Measurements from ENCODE around the gene ZNF470. TPM values are rescaled to one million over a fixed set of nuclear protein-coding genes. Genes with fewer than 3 reads are reported as not detected.

ZNF470 gene
- 1.8 and 2.2 TPM in 2 replicates for total RNA-seq

DNA sequence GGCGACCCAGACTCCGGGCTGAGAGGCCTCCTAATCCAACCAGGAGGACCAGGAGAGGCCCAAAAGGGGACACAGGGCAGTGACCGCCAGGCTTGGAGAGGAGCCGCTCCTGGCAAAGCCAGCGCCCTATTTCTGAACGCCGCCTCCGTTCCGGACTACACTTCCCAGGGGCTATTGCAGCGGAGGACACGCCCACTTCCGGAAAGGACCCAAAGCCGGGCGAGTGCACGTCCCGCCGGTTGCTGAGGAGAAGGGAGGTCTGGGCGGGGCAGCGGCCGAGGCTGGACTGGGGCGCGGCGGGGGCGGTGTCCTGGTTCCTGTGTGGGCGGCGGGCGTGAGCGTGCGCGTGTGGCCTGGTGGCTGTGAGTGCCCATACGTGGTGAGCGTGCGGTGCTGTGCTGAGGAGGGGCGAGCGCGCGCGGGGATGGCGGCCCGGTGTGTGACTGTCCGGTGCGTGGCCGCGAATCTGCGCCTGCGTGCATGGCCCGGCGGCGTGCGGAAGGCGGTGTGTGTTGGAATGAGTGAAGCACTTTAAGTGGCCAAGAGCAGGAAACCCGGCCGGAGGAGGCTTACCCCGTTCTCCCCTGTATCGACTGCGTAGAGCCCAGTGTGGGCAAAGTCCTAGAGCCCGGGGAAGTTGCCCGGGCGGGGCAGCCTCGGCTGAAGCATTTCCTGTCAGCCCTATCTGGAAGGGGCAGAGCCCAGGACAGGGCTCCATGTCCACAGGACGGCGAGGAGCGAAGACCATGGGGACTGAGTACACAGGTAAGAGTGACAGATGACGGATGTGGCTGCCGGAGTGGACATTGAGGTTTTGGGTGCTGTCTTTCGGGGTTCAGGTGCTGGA is at the start of gene ZNF470:
Gene ZNF470 (plus strand): TSS at position 195 of the 847 bp plus-strand sequence. CDS start 2,844 bp downstream, outside the sequence.

DNA sequence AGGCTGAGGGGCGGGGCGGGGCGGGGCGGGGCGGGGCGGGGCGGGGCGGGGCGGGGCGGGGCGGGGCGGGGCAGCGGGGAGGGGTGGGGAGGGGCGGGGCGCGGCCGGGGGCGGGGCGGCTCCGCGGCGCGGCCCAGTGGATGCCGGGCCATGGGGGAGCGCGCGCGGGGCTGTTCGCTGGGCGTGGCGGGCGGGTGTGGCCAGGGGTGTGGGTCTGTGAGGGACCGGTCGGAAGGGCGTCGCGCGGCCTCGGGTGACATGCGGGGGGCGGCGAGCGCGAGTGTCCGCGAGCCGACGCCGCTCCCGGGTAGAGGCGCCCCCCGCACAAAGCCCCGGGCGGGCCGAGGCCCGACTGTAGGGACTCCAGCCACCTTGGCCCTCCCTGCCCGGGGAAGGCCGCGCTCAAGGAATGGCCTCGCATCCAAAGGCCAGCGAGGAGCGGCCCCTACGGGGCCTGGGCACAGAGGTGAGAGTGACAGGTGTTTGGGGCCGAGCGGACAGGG is 28.5 kb upstream of the ZNF470 start, which contains the start of gene ZFP28:
Gene ZFP28 (plus strand): TSS at position 188 of the 503 bp plus-strand sequence. CDS start 71 bp downstream, at position 259.

DNA sequence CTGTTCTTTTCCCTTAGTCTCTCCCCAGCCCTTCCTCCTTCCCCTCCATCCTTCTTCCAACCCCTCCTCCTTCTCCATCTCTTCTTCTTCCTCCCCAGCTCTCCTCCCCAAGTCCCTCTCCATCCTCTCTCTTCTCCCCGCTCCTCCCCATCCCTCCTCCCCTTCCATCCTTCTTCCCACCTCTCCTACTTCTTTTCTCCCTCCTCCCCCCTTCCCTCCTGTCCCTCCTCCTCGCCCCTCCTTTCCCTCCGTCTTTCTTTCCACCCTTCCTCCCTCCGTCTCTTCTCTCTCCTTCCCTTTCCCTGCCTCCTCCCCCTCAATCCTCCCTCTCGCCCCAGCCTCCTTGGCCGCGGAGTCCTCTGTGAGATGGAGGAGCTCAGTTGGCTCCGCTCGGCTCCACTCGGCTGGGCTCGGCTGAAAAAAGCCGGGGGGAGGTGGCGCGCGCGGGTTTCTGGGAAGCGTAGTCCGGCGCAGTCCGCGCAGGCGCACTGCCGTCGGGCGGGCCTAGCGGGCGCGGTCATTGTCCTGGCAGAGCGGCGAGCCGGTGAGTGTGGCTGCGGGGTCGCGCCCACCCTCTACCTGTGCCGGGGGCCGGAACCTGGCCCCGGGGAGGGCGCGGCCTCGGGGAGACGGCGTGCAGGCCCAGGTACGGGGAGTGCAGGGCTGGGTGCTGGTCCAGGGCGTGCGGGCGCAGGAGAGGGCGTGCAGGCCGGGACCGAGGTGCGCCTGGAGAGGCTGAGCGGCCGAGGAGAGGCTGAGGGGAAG is 27.7 kb downstream of the ZNF470 start, which contains the start of gene ZNF71:
Gene ZNF71 (plus strand): TSS at position 520 of the 765 bp plus-strand sequence. CDS start 6,257 bp downstream, outside the sequence.

Other genes with a start within 250 kb of the ZNF470 start
- 1.3 and 1.9 TPM in 2 replicates for gene ZNF582, start 173.9 kb upstream of the ZNF470 start, total RNA-seq
- gene ZNF583, start 163.1 kb upstream of the ZNF470 start, total RNA-seq, result 2.6 and 3.2 TPM in 2 replicates
- gene ZNF667, start 90.1 kb upstream of the ZNF470 start, total RNA-seq, result 0.67 and 0.94 TPM in 2 replicates
- gene ZNF471, start 59.6 kb upstream of the ZNF470 start, total RNA-seq, result 1.1 and 1.4 TPM in 2 replicates
- gene ZFP28, start 28.5 kb upstream of the ZNF470 start, total RNA-seq, result 4.2 and 6.7 TPM in 2 replicates
- gene ZNF71, start 27.8 kb downstream of the ZNF470 start, total RNA-seq, result 14.0 and 14.7 TPM in 2 replicates
- 0.33 TPM in 1 of 2 replicates, not detected in the other for gene SMIM17, start 75.7 kb downstream of the ZNF470 start, total RNA-seq
- gene ZNF835, start 104.3 kb downstream of the ZNF470 start, total RNA-seq, result 0.05 and 0.40 TPM in 2 replicates

All from mammary microvascular endothelial cell (primary cell).